SK-N-SH treated with all-trans-retinoic acid at 6 μM for 48 hours (cell line): ENCODE data around the gene SLC35B2.

Source experiments
- ATAC-seq: fragments of 200-7000 bp; cut with Tn5 transposase; 3 replicates; pipeline ENCODE4 v1.9.1; 2020; ENCODE audit warnings: mild to moderate bottlenecking, moderate library complexity
- ARNTL ChIP-seq: fragments of 450-650 bp; formaldehyde crosslinking; IDR thresholded peaks from 2 replicates; pipeline ENCODE4 v1.5.0; 2020; ENCODE audit warnings: low read depth, mild to moderate bottlenecking, moderate library complexity, borderline replicate concordance
- BACH2 ChIP-seq: fragments of 250-450 bp; sonication (Bioruptor Pico); IDR thresholded peaks from 2 replicates; pipeline ENCODE4 v1.9.0; 2021; ENCODE audit warnings: mild to moderate bottlenecking, borderline replicate concordance
- CSDC2 ChIP-seq: fragments of 250-450 bp; sonication (Bioruptor Pico); IDR thresholded peaks from 2 replicates; pipeline ENCODE4 v1.5.0; 2020; ENCODE audit warnings: mild to moderate bottlenecking, moderate library complexity
- ESRRG ChIP-seq: fragments of 250-450 bp; sonication (Bioruptor Pico); IDR thresholded peaks from 2 replicates; pipeline ENCODE4 v1.6.1; 2021; ENCODE audit warnings: mild to moderate bottlenecking
- GLIS3 ChIP-seq: fragments of 250-450 bp; sonication (Bioruptor Pico); IDR thresholded peaks from 2 replicates; pipeline ENCODE4 v1.5.0; 2020; ENCODE audit warnings: mild to moderate bottlenecking, moderate library complexity
- ISL1 ChIP-seq: fragments of 250-450 bp; sonication (Bioruptor Pico); IDR thresholded peaks from 2 replicates; pipeline ENCODE4 v2.1.2; 2022; ENCODE audit warnings: mild to moderate bottlenecking, moderate library complexity
- OSR1 ChIP-seq: fragments of 250-450 bp; sonication (Bioruptor Pico); IDR thresholded peaks from 2 replicates; pipeline ENCODE4 v1.8.0; 2022; ENCODE audit warnings: moderate library complexity, mild to moderate bottlenecking, inconsistent platforms
- PPARA ChIP-seq: fragments of 250-450 bp; sonication (Bioruptor Pico); IDR thresholded peaks from 2 replicates; pipeline ENCODE4 v1.5.0; 2020; ENCODE audit warnings: mild to moderate bottlenecking, borderline replicate concordance
- RARB ChIP-seq: fragments of 250-450 bp; sonication (Bioruptor Pico); IDR thresholded peaks from 2 replicates; pipeline ENCODE4 v1.8.0; 2021; ENCODE audit warnings: mild to moderate bottlenecking, moderate library complexity
- SNAI2 ChIP-seq: fragments of 250-450 bp; sonication (Bioruptor Pico); IDR thresholded peaks from 2 replicates; pipeline ENCODE4 v1.5.0; 2020; ENCODE audit warnings: mild to moderate bottlenecking, moderate library complexity
- TCF4 ChIP-seq: fragments of 250-450 bp; sonication (Bioruptor Pico); IDR thresholded peaks from 2 replicates; pipeline ENCODE4 v1.8.0; 2021; ENCODE audit warnings: mild to moderate bottlenecking, moderate library complexity, borderline replicate concordance
- TOX ChIP-seq: fragments of 250-450 bp; sonication (Bioruptor Pico); IDR thresholded peaks from 2 replicates; pipeline ENCODE4 v1.8.0; 2021; ENCODE audit warnings: mild to moderate bottlenecking, moderate library complexity, borderline replicate concordance
- ZC3H10 ChIP-seq: fragments of 250-450 bp; sonication (Bioruptor Pico); IDR thresholded peaks from 2 replicates; pipeline ENCODE4 v1.5.1; 2021; ENCODE audit warnings: mild to moderate bottlenecking, moderate library complexity
- ZFP3 ChIP-seq: fragments of 250-450 bp; sonication (Bioruptor Pico); IDR thresholded peaks from 2 replicates; pipeline ENCODE4 v1.5.0; 2020; ENCODE audit warnings: mild to moderate bottlenecking, moderate library complexity
- ZNF565 ChIP-seq: fragments of 450-650 bp; formaldehyde crosslinking; conservative IDR thresholded peaks from 2 replicates; pipeline ENCODE4 v1.5.0; 2020; ENCODE audit warnings: low read depth, mild to moderate bottlenecking, moderate library complexity
- ZNF8 ChIP-seq: fragments of 450-650 bp; formaldehyde crosslinking; IDR thresholded peaks from 2 replicates; pipeline ENCODE4 v1.5.0; 2020; ENCODE audit warnings: mild to moderate bottlenecking, moderate library complexity
- TF ChIP-seq, protein P1 (sequence below): fragments of 250-450 bp; sonication (Bioruptor Pico); IDR thresholded peaks from 2 replicates; pipeline ENCODE4 v1.8.0; 2020; ENCODE audit warnings: mild to moderate bottlenecking, moderate library complexity, borderline replicate concordance
- TF ChIP-seq, protein P2 (sequence below): fragments of 250-450 bp; sonication (Bioruptor Pico); IDR thresholded peaks from 2 replicates; pipeline ENCODE4 v1.5.0; 2020; ENCODE audit warnings: mild to moderate bottlenecking, moderate library complexity
- TF ChIP-seq, protein P3 (sequence below): fragments of 250-450 bp; sonication (Bioruptor Pico); IDR thresholded peaks from 2 replicates; pipeline ENCODE4 v1.8.0; 2021; ENCODE audit warnings: low read depth, mild to moderate bottlenecking, moderate library complexity, borderline replicate concordance
- TF ChIP-seq, protein P4 (sequence below): fragments of 250-450 bp; sonication (Bioruptor Pico); IDR thresholded peaks from 2 replicates; pipeline ENCODE4 v1.5.1; 2020; ENCODE audit warnings: low read depth, mild to moderate bottlenecking, moderate library complexity
- TF ChIP-seq, protein P5 (sequence below): fragments of 250-450 bp; sonication (Bioruptor Pico); IDR thresholded peaks from 2 replicates; pipeline ENCODE4 v1.5.1; 2021; ENCODE audit warnings: mild to moderate bottlenecking, moderate library complexity

SLC35B2 gene

DNA sequence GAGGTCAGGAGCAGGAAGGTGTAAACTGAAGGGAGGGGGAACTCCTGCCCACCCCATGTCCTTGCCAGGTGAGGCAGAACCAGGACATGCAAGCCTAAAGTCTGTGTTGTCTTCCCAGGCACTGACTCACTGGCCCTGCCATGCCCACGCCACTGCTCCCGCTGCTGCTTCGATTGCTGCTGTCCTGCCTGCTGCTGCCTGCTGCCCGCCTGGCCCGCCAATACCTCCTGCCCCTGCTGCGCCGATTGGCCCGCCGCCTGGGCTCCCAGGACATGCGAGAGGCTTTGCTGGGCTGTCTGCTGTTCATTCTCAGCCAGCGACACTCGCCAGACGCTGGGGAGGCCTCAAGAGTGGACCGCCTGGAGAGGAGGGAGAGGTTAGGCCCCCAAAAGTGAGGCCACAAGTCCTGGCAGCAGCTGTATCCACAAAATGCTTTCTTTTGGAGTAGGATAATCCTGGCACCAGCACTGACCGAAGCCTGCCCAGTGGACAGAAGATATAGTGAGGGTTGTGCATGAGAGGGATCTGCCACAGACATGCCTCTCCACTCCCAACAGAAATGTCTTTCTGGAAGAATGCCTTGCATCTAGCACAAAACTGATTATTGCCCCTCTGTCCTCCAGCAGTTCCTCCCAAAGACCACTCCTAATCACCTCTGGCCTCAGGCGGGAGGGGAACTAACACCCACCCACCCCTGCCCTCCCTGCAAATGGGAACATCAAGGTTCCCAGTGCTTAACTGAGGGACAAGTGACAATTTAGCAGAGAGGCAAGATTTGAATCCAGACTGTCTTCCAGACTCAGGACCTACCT is 39.8 kb downstream of the SLC35B2 start:
- TF ChIP-seq ZNF565 (CRISPR knock-in tag), result no peak
- no peak for TF ChIP-seq ZNF8 (CRISPR knock-in tag)
- TF ChIP-seq, protein P1, sequence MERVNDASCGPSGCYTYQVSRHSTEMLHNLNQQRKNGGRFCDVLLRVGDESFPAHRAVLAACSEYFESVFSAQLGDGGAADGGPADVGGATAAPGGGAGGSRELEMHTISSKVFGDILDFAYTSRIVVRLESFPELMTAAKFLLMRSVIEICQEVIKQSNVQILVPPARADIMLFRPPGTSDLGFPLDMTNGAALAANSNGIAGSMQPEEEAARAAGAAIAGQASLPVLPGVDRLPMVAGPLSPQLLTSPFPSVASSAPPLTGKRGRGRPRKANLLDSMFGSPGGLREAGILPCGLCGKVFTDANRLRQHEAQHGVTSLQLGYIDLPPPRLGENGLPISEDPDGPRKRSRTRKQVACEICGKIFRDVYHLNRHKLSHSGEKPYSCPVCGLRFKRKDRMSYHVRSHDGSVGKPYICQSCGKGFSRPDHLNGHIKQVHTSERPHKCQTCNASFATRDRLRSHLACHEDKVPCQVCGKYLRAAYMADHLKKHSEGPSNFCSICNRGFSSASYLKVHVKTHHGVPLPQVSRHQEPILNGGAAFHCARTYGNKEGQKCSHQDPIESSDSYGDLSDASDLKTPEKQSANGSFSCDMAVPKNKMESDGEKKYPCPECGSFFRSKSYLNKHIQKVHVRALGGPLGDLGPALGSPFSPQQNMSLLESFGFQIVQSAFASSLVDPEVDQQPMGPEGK, result no peak
- TF ChIP-seq ZC3H10, result no peak
- TF ChIP-seq RARB (CRISPR knock-in tag), result no peak
- TF ChIP-seq GLIS3 (CRISPR knock-in tag), result no peak
- TF ChIP-seq, protein P2, sequence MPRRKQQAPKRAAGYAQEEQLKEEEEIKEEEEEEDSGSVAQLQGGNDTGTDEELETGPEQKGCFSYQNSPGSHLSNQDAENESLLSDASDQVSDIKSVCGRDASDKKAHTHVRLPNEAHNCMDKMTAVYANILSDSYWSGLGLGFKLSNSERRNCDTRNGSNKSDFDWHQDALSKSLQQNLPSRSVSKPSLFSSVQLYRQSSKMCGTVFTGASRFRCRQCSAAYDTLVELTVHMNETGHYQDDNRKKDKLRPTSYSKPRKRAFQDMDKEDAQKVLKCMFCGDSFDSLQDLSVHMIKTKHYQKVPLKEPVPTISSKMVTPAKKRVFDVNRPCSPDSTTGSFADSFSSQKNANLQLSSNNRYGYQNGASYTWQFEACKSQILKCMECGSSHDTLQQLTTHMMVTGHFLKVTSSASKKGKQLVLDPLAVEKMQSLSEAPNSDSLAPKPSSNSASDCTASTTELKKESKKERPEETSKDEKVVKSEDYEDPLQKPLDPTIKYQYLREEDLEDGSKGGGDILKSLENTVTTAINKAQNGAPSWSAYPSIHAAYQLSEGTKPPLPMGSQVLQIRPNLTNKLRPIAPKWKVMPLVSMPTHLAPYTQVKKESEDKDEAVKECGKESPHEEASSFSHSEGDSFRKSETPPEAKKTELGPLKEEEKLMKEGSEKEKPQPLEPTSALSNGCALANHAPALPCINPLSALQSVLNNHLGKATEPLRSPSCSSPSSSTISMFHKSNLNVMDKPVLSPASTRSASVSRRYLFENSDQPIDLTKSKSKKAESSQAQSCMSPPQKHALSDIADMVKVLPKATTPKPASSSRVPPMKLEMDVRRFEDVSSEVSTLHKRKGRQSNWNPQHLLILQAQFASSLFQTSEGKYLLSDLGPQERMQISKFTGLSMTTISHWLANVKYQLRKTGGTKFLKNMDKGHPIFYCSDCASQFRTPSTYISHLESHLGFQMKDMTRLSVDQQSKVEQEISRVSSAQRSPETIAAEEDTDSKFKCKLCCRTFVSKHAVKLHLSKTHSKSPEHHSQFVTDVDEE (CRISPR knock-in tag), result no peak
- no peak for TF ChIP-seq SNAI2 (CRISPR knock-in tag)
- TF ChIP-seq CSDC2 (CRISPR knock-in tag), result no peak
- TF ChIP-seq ESRRG (CRISPR knock-in tag), result no peak
- no peak for TF ChIP-seq ZFP3 (CRISPR knock-in tag)
- no peak for TF ChIP-seq TOX
- TF ChIP-seq PPARA (CRISPR knock-in tag), result no peak
- TF ChIP-seq, protein P3, sequence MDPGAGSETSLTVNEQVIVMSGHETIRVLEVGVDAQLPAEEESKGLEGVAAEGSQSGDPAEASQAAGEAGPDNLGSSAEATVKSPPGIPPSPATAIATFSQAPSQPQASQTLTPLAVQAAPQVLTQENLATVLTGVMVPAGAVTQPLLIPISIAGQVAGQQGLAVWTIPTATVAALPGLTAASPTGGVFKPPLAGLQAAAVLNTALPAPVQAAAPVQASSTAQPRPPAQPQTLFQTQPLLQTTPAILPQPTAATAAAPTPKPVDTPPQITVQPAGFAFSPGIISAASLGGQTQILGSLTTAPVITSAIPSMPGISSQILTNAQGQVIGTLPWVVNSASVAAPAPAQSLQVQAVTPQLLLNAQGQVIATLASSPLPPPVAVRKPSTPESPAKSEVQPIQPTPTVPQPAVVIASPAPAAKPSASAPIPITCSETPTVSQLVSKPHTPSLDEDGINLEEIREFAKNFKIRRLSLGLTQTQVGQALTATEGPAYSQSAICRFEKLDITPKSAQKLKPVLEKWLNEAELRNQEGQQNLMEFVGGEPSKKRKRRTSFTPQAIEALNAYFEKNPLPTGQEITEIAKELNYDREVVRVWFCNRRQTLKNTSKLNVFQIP (CRISPR knock-in tag), result no peak
- TF ChIP-seq ISL1 (CRISPR knock-in tag), result no peak
- no peak for TF ChIP-seq TCF4 (CRISPR knock-in tag)
- no peak for ATAC-seq

DNA sequence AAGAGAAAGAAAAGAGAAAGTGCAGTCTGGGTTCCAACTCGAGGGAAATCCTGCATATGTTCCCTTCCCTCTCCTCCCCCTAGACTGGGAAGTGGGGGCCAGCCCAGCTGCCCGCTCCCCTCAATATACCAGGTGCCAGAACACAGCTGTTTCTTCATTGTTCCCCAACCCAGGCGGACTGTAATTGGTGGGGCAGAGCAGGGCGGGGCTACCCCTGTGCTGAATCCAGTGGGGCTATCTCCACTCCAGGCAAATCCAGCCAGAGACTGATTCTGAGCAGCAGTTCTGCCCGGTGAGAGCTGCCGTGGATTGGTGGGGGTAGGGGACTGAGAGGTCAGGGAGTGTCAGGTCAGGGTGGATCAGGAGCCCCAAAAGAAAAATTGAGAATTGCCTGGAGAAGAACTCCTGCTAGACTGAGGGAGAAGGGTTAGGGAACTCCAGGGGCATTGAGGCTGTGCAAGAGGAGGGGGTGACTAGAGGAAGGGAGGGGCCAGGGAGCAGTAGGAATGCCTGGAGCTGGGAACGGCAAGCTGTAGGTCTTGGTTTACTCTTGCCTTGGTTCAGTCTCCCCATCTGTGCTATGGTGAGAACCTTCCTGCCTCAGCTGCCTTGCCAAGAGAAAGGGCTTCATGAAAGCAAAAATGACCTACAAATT is 40.5 kb downstream of the SLC35B2 start, which contains the start of gene MYMX:
Gene MYMX (plus strand): TSS at position 250 of the 655 bp plus-strand sequence. CDS start 546 bp downstream, outside the sequence.
- ATAC-seq, result no peak
- TF ChIP-seq ZNF565 (CRISPR knock-in tag) (no peak), CSDC2 (CRISPR knock-in tag) (no peak), ZNF8 (CRISPR knock-in tag) (no peak), SNAI2 (CRISPR knock-in tag) (no peak), ISL1 (CRISPR knock-in tag) (no peak), ARNTL (CRISPR knock-in tag) (no peak), GLIS3 (CRISPR knock-in tag) (no peak), ZFP3 (CRISPR knock-in tag) (no peak), BACH2 (CRISPR knock-in tag) (no peak), OSR1 (CRISPR knock-in tag) (no peak), RARB (CRISPR knock-in tag) (no peak)
- TF ChIP-seq, protein P4, sequence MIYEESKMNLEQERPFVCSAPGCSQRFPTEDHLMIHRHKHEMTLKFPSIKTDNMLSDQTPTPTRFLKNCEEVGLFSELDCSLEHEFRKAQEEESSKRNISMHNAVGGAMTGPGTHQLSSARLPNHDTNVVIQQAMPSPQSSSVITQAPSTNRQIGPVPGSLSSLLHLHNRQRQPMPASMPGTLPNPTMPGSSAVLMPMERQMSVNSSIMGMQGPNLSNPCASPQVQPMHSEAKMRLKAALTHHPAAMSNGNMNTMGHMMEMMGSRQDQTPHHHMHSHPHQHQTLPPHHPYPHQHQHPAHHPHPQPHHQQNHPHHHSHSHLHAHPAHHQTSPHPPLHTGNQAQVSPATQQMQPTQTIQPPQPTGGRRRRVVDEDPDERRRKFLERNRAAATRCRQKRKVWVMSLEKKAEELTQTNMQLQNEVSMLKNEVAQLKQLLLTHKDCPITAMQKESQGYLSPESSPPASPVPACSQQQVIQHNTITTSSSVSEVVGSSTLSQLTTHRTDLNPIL (CRISPR knock-in tag), result no peak
- TF ChIP-seq, protein P3 (CRISPR knock-in tag), result no peak
- TF ChIP-seq, protein P5, sequence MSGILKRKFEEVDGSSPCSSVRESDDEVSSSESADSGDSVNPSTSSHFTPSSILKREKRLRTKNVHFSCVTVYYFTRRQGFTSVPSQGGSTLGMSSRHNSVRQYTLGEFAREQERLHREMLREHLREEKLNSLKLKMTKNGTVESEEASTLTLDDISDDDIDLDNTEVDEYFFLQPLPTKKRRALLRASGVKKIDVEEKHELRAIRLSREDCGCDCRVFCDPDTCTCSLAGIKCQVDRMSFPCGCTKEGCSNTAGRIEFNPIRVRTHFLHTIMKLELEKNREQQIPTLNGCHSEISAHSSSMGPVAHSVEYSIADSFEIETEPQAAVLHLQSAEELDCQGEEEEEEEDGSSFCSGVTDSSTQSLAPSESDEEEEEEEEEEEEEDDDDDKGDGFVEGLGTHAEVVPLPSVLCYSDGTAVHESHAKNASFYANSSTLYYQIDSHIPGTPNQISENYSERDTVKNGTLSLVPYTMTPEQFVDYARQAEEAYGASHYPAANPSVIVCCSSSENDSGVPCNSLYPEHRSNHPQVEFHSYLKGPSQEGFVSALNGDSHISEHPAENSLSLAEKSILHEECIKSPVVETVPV (CRISPR knock-in tag), result no peak
- TF ChIP-seq, protein P1, result no peak
- TF ChIP-seq, all 23 proteins: peak for 0
